Activated CD8-positive, alpha-beta memory T cell treated with anti-CD3 and anti-CD28 coated beads for 36 hours (primary cell): Measurements from ENCODE around the gene SND1. TPM values are rescaled to one million over a fixed set of nuclear protein-coding genes. Genes with fewer than 3 reads are reported as not detected.

Source experiments
- CTCF ChIA-PET: fragments of 350-600 bp; sonication (Branson Sonifier 250); formaldehyde crosslinking; loops from one replicate; lab custom pipeline; 2021; ENCODE audit warnings: antibody characterized with exemption; lab: Charles Lee
- POLR2A ChIA-PET: fragments of 350-600 bp; sonication (Branson Sonifier 250); formaldehyde crosslinking; loops from one replicate; lab custom pipeline; 2021; ENCODE audit warnings: antibody characterized with exemption; lab: Charles Lee
- total RNA-seq, 2 experiments: library from RNA; stranded (reverse); gene quantifications; one replicate each; pipeline ENCODE4 v1.2.3, GENCODE V29; 2021

The SND1 gene
- total RNA-seq, 2 experiments from 2014 or later, result 203 to 219 TPM

GRCh38 chr7:127870231-127870907, 218.4 kb downstream of the SND1 start:
- CTCF ChIA-PET, result no interaction called here
- POLR2A ChIA-PET, result no interaction called here

DNA sequence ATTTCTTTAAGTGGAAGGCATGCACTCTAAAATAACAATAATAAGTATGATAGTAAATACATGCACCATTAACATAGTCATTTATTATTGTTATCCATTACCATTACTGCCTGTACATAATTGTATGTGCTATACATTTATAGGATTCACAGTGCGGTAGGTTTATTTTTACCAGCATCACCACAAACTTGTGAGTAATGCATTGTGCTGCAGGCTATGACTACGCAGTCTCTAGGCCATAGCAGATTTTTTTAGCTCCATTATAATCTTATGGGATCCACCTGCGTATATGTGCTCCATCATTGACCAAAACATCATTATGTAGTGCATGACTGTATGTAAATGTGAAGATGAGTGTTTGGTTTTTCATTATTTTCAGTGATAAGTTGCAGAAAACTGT, 219.2 kb downstream of the SND1 start:
- POLR2A ChIA-PET, result no interaction called here
- CTCF ChIA-PET, result no interaction called here

DNA sequence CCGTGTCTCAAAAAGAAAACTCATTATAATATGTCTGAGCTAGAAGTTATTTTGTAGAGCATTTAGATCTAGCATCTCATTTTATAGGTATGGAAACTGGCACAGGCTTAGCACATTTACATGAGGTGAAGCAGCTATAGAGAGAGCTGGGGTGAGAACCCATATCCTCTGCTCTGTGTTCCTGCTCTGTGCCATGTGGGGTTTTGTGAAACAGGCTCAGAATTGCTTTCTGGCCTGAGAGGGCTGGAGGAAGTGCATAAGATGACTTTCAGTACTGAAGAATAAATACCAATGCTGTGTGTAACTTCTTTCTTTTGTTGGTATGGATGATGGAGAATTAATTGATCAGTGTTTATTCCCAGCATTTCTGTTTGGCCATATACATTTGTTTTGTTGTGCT, 220.1 kb downstream of the SND1 start:
- ChIA-PET POLR2A (no interaction called here), CTCF (no interaction called here)

GRCh38 chr7:127873151-127873550, 221.2 kb downstream of the SND1 start:
- ChIA-PET CTCF (no interaction called here), POLR2A (no interaction called here)

DNA sequence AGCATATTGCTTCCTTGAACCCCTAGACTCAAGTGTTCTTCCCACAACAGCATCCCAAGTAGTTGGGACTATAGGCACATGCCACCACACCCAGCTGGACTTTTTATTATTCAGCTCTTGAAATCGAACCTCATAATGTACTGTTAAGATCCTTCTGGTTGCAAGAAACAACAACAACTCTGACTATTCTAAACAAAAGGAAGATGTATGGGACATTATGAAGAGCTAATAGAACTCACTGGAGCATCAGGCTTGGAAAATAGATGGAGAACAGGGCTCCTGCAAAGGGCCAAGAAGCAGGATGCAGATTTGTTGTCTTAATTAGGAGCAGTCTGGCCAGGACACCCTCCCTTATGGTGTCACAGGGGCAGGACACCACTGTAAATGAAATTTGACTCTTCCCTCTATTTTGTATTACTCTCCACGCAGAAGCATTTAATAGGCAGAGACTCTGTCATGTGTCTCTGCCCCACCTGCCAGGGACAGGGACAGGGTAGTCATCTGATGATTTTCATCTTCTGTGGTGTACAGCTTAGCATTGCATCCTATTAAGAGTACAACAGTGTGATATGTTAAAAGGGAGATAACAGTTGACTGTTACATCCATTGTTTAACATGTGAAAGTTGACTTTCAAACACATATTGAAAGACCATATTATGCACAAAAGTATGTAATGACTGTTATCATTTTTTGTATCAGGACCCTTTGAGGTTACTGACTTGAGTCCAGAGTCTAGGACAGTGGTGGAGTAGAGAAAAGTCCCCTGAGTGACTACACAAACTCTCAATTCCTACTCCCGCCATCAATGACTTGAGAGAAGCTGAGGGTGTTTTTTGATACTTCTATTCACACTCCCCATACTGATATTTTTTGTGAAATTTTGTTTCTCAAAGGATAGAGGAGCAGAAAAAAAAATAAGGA, 222.0 kb downstream of the SND1 start:
- ChIA-PET POLR2A (no interaction called here), CTCF (interaction anchor here (0.6 to 1.0 kb wide), 2 partner anchors 15 to 19 kb away, joined by 3 read pairs; no protein-coding TSS in a partner anchor)

DNA sequence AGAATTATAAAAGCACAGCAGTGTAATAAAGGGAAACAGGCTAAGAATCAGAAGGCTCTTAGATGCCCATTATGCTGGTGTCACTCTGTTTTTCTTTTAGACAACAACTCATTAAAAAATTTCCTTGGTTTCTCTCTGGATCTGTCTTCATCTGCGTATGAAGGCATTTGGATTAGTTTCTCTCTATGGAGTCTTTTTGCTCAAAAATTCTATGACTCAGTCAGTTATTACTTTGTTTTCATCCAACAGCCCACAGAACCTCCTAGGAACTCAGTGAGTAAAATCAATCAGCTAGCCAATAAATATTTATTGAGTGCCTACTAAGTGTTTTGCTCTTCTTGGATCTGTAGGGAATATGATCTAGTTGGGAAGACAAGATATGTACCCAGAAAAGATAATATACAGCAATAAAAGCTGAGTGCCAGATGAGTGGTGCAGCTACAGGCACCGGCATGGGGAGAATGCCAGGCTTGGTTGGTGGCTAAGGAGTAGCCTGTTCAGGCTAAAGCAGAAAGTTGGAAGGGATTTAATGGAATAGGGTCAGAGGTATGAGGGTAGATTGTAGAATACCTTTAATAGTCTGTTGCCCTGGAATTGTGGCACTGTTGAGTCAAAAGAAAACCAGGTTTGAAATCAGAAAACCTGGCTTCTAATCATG, 223.1 kb downstream of the SND1 start:
- ChIA-PET CTCF (no interaction called here), POLR2A (no interaction called here)

GRCh38 chr7:127876393-127876792, 224.4 kb downstream of the SND1 start:
- ChIA-PET POLR2A (no interaction called here), CTCF (no interaction called here)

DNA sequence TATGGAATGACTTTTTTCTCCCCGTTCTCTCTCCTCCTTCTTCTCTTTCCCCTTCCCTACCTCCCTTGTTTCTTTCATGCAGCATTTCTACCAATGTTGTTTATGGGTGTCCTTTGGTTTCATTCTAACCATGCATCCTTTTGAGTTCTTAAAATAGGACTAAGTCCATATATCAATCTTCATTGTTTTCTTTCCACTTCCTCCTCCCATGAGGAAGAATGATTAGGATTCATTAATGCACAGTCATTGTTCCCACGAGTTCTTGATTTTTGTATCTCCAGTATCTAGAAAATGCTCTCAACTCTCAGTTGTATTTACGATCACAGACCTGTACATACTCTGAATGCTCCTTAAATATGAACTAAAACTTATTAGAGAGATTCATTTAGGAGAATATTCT, 226.0 kb downstream of the SND1 start:
- CTCF ChIA-PET, result no interaction called here
- POLR2A ChIA-PET, result no interaction called here

DNA sequence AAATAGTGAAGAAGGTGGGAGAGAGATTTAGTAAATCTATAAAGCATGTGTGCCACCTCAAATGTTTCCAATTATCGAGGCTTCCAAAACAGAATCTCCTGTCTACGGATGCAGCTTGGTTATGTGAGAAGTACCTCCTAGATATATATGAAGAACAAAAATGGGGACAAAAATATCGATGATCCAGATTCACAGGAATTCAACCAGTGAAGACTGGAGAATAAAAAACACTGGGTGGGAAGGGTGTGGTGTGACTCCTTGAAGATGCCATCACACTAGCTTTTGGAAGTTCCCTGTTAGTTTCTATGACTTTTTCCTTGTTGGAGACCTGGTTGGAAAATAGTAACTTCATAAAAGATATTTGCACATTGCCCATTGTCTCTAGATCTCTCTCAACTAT, 226.8 kb downstream of the SND1 start:
- ChIA-PET POLR2A (no interaction called here), CTCF (no interaction called here)

GRCh38 chr7:127879436-127879835, 227.4 kb downstream of the SND1 start:
- CTCF ChIA-PET, result no interaction called here
- POLR2A ChIA-PET, result no interaction called here

DNA sequence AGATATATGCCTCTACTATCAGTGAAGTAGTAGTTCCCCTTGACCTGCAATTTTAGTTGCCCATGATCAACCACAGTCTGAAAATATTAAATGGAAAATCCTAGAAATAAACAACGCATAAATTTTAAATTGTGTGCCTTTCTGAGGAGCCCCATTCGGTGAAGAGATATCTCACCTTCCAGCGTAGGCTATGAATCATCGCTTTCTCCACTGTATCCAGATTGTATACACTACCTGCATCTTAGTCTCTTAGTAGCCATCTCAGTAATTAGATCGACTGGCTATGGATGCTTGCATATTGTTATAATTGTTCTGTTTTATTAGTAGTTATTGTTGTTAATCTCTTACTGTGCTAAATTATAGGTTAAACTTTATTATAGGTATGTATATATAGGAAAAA, 227.9 kb downstream of the SND1 start:
- ChIA-PET CTCF (no interaction called here), POLR2A (no interaction called here)

DNA sequence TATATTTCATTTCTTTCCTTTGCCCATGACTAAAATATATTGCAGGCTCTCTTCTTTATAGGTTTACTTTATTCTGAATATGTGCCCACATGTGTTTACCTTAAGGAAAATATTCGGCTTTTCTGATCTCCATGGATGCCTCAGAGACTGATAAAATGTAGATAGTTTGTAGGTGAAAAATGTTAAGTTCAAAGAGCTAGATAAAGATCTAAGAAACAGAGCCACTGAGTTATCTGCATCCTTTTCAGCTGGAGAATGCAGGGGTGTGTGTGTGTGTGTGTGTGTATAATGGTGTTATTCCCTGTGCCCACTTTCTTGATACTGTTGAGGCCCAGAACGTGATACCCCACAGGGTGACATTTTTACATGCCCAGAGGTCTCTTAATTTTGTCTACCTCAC, 228.5 kb downstream of the SND1 start:
- CTCF ChIA-PET, result interaction anchor here (1.1 kb wide), 1 partner anchor 329 kb away, joined by 3 read pairs; no protein-coding TSS in a partner anchor
- POLR2A ChIA-PET, result no interaction called here

- CTCF ChIA-PET, result interaction anchor here (1.1 kb wide), 1 partner anchor 328 kb away, joined by 3 read pairs; no protein-coding TSS in a partner anchor
- POLR2A ChIA-PET, result no interaction called here
Measured at GRCh38 chr7:127881564-127881963, 229.6 kb downstream of the SND1 start.

GRCh38 chr7:127882313-127882920, 230.4 kb downstream of the SND1 start:
- POLR2A ChIA-PET, result no interaction called here
- CTCF ChIA-PET, result no interaction called here

GRCh38 chr7:127884066-127884559, 232.1 kb downstream of the SND1 start:
- ChIA-PET CTCF (no interaction called here), POLR2A (no interaction called here)

DNA sequence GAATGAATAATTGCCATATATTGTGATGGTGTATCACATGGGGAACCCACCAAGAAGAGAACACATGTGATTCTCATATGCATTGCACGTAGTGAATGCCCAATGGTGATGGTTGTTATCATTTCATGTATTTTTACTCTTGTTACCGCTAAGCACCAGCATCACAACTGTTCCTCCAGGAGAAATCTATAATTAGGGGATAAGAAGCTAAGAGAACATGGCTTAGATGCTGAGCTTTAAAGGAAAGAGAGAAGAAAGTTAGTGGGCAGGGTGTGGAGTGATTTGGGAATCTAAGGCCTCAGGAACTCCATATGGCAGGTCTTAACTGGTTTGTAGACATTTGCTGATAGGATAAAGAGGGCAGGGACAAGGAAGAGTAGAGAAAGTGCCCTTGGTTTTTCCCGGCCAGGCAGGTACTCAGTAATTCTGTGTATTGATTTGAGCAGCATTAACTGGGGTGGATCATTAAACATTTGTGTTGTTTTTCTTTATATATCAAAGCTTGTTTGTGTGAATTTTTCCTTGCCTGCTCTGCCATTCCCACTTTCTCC, 233.3 kb downstream of the SND1 start:
- ChIA-PET CTCF (no interaction called here), POLR2A (no interaction called here)

- POLR2A ChIA-PET, result no interaction called here
- CTCF ChIA-PET, result no interaction called here
Measured at GRCh38 chr7:127885843-127886242, 233.8 kb downstream of the SND1 start.

- POLR2A ChIA-PET, result interaction anchor here (0.6 kb wide), 1 partner anchor 132 kb away, joined by 5 read pairs; no protein-coding TSS in a partner anchor
- CTCF ChIA-PET, result interaction anchor here (0.6 kb wide), 1 partner anchor 455 kb away, joined by 3 read pairs; no protein-coding TSS in a partner anchor
Measured at GRCh38 chr7:127886248-127886647, 234.3 kb downstream of the SND1 start.

DNA sequence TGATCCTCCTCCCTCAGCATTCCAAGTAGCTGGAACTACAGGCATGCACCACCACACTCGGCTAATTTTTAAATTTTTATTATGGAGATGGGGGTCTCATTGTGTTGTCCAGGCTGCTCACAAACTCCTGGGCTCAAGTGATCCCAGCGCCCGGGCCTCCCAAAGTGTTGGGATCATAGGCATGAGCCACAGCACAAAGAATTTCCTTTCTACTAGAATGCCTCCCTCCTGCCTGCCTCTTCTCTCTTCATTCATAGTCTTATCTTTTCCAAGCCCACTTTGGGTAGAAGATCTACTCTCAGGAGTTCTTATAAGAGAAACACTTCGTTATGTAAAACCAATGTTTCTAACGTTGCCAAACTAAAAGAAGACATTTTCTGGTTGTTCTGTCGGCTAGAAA, 235.1 kb downstream of the SND1 start:
- POLR2A ChIA-PET, result no interaction called here
- CTCF ChIA-PET, result no interaction called here
